ENCODE measurements around the gene MAP6. TPM values are rescaled to one million over a fixed set of nuclear protein-coding genes. Genes with fewer than 3 reads are reported as not detected.

Gene MAP6
- total RNA-seq, 4 donors from 2014 or later, result 0.22 to 0.33 (median 0.25) TPM; not detected in 1

GRCh38 chr11:75633409-75634066 is 35.3 kb downstream of the MAP6 start:
- Histone ChIP-seq H3K4me1 (no peaks in the 10 kb centered on the region), H3K27ac (no peak overlapping the region), H3K36me3 (no peaks in the 10 kb centered on the region), H3K27me3 (no peaks in the 10 kb centered on the region), H3K4me3 (no peak overlapping the region), H3K9me3 (no peaks in the 10 kb centered on the region)
- DNase-seq, result no peak
- in situ Hi-C loops (cut with MboI; ENCODE audit: low sequenced_read_pairs in 4 of 4), result no loop called here
- ATAC-seq, result no peak
- intact Hi-C loops (cut with DNase I; ENCODE audit: low total_unique reads), result no loop called here
- TF ChIP-seq CTCF (IDR thresholded peaks at IDR 0.05 in 4 of 5, conservative IDR thresholded peaks at IDR 0.05 in 1 of 5) (no peak), POLR2A (IDR thresholded peaks at IDR 0.05) (no peak)

GRCh38 chr11:75632962-75633361 is 35.9 kb downstream of the MAP6 start:
- TF ChIP-seq POLR2A (IDR thresholded peaks at IDR 0.05) (no peak), CTCF (IDR thresholded peaks at IDR 0.05 in 4 of 5, conservative IDR thresholded peaks at IDR 0.05 in 1 of 5) (no peak)
- Histone ChIP-seq H3K4me3 (no peak overlapping the region), H3K9me3 (no peaks in the 10 kb centered on the region), H3K4me1 (no peaks in the 10 kb centered on the region), H3K27ac (no peak overlapping the region), H3K36me3 (no peaks in the 10 kb centered on the region), H3K27me3 (no peaks in the 10 kb centered on the region)
- ATAC-seq (no peak), DNase-seq (no peak)
- in situ Hi-C loops (cut with MboI; ENCODE audit: low sequenced_read_pairs in 4 of 4), result no loop called here
- intact Hi-C loops (cut with DNase I; ENCODE audit: low total_unique reads), result no loop called here

GRCh38 chr11:75632450-75632849 is 36.4 kb downstream of the MAP6 start:
- Histone ChIP-seq H3K27me3 (no peaks in the 10 kb centered on the region), H3K4me1 (no peaks in the 10 kb centered on the region), H3K9me3 (no peaks in the 10 kb centered on the region), H3K4me3 (no peak overlapping the region), H3K36me3 (no peaks in the 10 kb centered on the region), H3K27ac (no peak overlapping the region)
- ATAC-seq (no peak), DNase-seq (no peak)
- intact Hi-C loops (cut with DNase I; ENCODE audit: low total_unique reads) (no loop called here), in situ Hi-C loops (cut with MboI; ENCODE audit: low sequenced_read_pairs in 4 of 4) (no loop called here)
- TF ChIP-seq POLR2A (IDR thresholded peaks at IDR 0.05), result no peak
- TF ChIP-seq CTCF (IDR thresholded peaks at IDR 0.05 in 4 of 5, conservative IDR thresholded peaks at IDR 0.05 in 1 of 5), result no peak

GRCh38 chr11:75631086-75631730 is 37.6 kb downstream of the MAP6 start:
- H3K36me3 ChIP-seq, result no peaks in the 10 kb centered on the region
- no peaks in the 10 kb centered on the region for H3K9me3 ChIP-seq
- no peak for DNase-seq
- no peaks in the 10 kb centered on the region for H3K27me3 ChIP-seq
- intact Hi-C loops (cut with DNase I; ENCODE audit: low total_unique reads) (no loop called here), in situ Hi-C loops (cut with MboI; ENCODE audit: low sequenced_read_pairs in 4 of 4) (no loop called here)
- H3K27ac ChIP-seq, result no peak overlapping the region
- no peak overlapping the region for H3K4me3 ChIP-seq
- TF ChIP-seq POLR2A (IDR thresholded peaks at IDR 0.05), result no peak
- TF ChIP-seq CTCF (IDR thresholded peaks at IDR 0.05 in 4 of 5, conservative IDR thresholded peaks at IDR 0.05 in 1 of 5), result no peak
- H3K4me1 ChIP-seq, result no peaks in the 10 kb centered on the region
- no peak for ATAC-seq
